GM21528 (cell line): ENCODE results near the gene MAMDC4.

ENCODE experiments used
- ATAC-seq: cut with Tn5 transposase; IDR thresholded peaks from one replicate; pipeline ENCODE4 v1.9.1; 2021; ENCODE audit warnings: mild to moderate bottlenecking, moderate library complexity; ENCODE audit not compliant: unreplicated experiment, low FRiP score

Gene MAMDC4

DNA sequence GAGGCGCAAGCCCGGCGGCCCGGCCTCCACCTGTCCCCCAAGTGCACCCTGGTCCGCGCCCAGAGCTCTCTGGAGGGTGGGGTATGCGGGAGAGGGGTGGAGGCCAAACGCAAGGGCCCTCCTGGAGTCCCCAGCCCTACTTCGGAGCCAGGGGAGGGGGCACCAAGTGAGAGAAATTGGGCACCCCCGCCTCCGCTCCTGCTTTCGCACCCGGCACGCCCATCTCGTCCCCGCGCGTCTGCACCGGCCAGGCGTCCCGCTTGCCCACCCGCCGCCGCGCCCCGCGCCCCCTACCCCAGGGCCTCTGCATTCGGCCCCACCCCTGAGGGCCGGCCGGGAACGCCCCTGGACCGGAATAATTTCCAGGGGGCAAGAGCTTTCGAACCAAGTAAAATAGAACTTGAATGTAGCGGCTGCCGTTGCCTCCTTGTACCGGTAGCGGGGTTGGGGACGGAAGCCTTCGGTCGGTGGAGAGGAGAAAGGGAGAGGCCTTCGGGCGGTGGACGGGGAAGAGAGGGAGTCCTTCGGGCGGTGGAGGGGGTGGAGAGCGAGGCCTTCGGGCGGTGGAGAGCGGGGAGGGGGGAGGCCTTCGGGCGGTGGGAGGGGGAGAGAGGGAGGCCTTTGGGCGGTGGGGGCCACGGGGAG, 3.6 kb upstream of the MAMDC4 start:
- no peak for ATAC-seq

DNA sequence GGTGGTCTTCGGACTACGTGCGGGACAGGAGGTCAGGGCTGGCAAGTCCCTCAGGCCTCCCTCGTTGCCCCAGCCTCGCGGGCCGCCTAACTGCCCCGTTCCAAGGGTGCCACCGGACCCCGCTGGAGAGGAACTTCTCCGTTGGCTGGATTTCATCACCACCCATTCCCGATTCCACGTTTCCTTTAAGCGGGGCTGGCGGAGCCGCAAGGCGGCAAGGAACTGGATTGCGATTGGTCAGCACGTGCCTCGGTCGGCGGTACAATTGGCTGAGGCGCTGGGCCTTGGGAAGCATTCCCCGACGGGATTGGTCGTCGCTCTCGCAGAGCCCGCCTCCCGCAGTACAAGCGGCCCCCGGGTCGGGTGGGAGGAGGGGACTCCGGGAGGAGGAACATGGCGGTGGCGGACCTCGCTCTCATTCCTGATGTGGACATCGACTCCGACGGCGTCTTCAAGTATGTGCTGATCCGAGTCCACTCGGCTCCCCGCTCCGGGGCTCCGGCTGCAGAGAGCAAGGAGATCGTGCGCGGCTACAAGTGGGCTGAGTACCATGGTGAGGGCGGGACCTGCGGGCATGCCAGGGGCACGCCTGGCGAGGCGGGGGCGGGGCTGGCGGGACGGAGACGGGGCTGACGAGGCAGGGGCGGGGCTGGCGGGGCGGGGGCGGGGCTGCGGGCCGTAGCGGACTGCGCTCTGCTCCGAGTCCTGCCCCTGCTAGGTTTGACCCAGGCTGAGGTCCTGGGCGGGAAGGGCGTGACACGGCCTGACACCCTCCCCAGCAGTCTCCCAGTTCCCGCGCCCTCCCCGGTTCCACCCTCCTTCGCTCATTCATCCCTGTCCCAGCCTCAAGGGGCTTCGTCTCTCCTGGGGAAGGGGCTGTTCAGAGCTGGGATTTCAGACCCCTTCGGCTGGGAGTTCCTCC, 2.8 kb upstream of the MAMDC4 start, which contains the start of gene PHPT1:
PHPT1 (plus strand) TSS at position 372 of the 922 bp plus-strand sequence; CDS start at position 394, 22 bp downstream.
- peak; percentile 68 for ATAC-seq

DNA sequence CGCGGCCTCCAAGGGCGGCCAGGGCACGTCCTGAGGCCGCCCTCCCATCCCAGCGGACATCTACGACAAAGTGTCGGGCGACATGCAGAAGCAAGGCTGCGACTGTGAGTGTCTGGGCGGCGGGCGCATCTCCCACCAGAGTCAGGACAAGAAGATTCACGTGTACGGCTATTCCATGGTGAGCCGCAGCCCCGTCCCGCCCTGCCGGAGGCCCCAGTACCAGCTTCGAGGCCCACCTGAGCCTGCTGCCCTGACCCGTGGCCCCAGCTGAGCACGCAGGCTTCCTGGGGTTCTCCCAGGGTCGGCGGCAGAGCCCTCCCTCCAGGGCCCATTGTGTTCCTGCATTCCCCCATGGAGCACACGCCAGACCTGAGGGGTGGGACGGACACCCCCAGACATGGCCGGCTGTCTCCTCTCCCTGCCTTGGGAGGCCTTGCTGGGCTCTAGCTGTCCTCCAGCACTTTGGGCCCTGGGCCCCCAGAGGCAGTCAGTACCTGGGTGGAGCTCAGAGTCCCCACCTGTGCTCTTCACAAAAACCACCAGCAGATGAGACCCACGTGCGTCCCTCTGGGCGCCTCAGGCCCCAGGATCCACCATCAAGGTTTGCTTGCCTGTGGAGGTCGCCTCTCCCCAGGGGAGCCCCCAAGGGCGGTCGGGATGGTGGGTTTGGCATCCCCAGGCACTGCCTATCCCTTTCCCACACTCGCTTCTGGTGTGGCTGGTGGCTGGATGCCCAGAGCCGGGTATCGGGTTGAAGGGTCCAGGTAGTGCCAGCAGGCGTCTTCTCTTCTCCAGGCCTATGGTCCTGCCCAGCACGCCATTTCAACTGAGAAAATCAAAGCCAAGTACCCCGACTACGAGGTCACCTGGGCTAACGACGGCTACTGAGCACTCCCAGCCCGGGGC, 1.9 kb upstream of the MAMDC4 start:
- no peak for ATAC-seq

DNA sequence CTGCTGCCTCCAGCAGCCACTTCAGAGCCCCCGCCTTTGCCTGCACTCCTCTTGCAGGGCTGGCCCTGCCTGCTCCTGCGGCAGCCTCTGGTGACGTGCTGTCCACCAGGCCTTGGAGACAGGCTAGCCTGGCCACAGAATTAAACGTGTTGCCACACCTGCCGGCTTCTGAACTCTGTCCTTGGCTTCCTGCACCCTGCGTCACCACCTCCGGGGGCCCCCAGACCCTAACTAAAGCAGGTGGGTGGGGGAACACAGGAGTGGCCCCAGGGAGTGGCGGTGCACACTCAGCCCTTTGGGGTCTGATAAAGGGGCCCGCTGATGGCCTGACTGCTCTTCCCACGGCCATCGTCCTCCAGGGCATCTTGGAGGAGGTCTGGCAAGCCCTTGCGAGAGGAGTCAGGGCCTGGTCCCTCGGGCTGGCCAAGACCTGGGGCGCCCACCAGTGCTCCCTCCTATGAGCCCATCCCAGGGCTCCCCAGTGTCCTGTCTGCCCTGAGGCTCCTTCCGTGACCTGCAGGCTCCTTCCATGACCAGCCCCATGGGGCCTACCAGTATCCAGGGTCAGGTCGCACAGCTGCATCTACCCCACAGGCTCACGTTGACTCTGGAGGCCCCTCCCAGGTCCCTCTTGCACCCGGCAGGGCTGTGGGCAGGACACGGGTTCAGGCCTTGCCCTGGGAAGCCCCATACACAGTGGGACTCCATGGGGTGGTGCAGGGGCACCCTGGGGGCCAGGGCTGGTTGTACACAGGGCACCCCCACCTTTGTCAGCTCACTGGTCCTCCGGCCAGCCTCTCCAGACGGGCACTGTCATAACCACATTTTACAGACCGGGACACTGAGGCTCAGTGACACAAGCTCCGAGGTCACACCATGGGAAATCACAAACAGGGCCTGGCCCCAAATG, 1.0 kb upstream of the MAMDC4 start:
- no peak for ATAC-seq

DNA sequence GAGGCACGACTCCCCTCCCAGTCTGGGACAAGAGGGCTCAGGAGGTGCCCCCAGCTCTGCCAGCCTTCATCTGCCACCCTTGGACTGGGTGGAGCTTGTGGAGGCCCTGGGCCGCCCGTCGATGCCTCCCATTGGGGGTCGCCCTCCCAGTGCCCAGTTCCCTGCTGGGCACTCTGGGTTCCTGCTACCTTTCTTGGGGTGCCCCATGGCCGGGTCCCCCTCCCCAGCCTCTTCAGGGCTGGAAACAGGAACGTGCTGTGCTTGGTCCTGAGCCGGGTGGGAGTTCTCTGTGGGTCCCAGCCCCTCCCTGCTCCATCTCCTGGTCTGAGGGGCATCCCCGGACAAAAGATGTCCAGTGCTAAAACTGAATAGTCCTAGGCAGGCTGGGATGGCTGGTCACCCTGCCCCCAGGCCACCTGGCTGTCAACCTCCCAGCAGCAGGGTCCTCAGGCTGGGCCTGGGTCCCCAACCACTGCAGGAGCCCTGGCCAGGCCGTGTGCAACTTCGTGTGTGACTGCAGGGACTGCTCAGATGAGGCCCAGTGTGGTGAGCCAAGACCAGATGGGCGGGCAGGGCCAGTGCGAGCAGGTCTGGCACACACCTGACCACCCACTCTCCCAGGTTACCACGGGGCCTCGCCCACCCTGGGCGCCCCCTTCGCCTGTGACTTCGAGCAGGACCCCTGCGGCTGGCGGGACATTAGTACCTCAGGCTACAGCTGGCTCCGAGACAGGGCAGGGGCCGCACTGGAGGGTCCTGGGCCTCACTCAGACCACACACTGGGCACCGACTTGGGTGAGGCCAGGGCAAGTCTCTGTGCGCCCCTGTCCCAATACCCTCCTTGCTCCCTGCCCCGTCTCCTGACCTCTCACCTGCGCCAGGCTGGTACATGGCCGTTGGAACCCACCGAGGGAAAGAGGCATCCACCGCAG, 784 bp downstream of the MAMDC4 start:
- no peak for ATAC-seq

DNA sequence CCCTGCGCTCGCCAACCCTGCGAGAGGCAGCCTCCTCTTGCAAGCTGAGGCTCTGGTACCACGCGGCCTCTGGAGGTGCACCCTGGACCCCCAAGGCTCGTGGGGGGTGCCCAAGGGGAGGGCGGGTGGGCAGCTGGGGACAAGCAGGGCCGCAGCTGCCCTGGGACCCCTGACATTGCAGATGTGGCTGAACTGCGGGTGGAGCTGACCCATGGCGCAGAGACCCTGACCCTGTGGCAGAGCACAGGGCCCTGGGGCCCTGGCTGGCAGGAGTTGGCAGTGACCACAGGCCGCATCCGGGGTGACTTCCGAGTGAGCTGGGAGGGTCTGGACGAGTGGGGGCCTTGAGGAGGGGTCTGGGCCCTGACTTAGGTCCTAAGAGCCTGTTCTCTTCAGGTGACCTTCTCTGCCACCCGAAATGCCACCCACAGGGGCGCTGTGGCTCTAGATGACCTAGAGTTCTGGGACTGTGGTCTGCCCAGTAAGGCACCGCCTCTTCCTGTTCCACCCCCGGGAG, 1.5 kb downstream of the MAMDC4 start:
- no peak for ATAC-seq

DNA sequence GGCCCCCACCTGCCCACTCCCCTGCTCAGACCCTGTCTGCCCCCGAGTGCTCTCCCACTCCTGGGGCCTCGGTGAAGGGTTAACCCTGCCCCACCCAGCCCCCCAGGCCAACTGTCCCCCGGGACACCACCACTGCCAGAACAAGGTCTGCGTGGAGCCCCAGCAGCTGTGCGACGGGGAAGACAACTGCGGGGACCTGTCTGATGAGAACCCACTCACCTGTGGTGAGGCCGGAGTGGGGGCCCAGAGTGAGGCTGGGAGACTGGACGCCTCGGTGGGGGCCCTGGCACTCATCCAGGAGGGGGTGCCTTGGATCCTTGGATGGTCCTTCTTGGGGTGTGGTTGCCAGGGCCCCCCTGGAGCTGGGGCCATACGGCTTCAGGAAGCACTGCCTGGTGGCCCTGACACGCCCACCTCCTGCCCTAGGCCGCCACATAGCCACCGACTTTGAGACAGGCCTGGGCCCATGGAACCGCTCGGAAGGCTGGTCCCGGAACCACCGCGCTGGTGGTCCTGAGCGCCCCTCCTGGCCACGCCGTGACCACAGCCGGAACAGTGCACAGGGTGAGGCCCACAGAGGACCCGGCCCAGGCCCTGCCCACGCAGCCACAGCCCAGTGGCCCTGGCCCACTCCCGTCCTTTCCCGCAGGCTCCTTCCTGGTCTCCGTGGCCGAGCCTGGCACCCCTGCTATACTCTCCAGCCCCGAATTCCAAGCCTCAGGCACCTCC, 2.1 kb downstream of the MAMDC4 start:
- no peak for ATAC-seq

DNA sequence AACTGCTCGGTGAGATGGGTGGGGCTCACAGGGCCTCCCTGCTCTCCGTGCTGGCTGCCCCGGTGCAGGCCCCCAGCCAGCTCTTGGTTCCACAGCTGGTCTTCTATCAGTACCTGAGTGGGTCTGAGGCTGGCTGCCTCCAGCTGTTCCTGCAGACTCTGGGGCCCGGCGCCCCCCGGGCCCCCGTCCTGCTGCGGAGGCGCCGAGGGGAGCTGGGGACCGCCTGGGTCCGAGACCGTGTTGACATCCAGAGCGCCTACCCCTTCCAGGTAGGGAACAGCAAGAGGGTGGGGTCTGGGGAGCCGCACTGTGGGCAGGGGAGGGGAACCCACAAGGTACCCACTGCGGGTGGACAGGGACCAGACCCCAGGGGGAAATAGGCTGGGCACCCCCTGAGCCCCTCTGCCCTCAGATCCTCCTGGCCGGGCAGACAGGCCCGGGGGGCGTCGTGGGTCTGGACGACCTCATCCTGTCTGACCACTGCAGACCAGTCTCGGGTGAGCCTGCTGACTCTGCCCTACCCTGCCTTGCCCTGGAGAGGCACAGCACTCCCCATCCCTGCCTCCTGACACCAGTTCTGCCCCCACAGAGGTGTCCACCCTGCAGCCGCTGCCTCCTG, 2.8 kb downstream of the MAMDC4 start:
- no peak for ATAC-seq

DNA sequence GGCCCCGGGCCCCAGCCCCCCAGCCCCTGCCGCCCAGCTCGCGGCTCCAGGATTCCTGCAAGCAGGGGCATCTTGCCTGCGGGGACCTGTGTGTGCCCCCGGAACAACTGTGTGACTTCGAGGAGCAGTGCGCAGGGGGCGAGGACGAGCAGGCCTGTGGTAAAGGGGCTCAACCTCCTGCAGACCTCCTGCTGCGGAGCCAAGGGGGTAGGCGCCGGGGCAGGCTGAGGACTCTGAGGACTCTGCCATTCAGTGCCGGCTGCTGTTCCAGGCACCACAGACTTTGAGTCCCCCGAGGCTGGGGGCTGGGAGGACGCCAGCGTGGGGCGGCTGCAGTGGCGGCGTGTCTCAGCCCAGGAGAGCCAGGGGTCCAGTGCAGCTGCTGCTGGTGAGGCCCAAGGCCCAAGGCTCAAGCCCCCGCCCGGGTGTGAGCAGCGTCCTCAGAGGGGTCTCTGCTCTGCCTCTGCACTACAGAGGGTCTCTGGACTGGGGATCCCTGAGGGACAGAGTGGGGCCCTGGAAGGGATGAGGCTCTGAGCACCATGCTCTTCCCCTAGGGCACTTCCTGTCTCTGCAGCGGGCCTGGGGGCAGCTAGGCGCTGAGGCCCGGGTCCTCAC, 3.4 kb downstream of the MAMDC4 start:
- ATAC-seq = no peak

DNA sequence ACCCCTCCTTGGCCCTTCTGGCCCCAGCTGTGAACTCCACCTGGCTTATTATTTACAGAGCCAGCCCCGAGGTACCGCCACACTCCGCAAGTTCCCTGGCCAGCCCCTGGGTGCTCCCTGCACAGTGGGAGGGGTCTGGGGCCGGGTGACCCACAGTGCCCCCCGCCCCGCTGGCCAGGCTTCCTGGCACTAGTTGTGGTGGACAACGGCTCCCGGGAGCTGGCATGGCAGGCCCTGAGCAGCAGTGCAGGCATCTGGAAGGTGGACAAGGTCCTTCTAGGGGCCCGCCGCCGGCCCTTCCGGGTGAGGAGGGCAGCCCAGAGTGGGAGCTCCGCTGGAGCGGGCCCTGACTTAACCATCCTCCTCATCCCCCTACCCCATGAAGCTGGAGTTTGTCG, 3.9 kb downstream of the MAMDC4 start:
- ATAC-seq = no peak

DNA sequence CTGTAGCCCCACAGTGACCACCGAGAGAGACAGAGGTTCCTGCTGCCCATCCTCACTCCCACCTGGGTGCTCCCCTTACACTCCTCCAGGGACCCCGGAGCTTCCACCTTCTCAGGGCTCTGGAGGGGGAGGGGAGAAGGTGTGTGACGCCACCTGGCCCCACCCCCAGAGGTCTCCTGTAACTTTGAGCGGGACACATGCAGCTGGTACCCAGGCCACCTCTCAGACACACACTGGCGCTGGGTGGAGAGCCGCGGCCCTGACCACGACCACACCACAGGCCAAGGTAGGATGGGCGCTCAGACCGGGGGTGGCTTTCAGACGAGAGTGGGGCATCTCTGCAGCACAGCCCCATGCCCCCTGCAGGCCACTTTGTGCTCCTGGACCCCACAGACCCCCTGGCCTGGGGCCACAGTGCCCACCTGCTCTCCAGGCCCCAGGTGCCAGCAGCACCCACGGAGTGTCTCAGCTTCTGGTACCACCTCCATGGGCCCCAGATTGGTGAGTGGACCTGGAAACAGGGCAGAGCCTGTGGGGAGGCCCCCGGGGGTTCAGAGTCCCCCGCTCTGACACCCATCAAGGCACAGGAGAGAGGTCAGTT, 4.5 kb downstream of the MAMDC4 start:
- ATAC-seq = no peak

DNA sequence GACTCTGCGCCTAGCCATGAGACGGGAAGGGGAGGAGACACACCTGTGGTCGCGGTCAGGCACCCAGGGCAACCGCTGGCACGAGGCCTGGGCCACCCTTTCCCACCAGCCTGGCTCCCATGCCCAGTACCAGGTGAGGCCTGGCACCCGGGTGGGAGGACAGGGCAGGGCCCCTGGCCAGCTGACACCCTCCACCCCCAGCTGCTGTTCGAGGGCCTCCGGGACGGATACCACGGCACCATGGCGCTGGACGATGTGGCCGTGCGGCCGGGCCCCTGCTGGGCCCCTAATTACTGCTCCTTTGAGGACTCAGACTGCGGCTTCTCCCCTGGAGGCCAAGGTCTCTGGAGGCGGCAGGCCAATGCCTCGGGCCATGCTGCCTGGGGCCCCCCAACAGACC, 5.0 kb downstream of the MAMDC4 start:
- no peak for ATAC-seq

DNA sequence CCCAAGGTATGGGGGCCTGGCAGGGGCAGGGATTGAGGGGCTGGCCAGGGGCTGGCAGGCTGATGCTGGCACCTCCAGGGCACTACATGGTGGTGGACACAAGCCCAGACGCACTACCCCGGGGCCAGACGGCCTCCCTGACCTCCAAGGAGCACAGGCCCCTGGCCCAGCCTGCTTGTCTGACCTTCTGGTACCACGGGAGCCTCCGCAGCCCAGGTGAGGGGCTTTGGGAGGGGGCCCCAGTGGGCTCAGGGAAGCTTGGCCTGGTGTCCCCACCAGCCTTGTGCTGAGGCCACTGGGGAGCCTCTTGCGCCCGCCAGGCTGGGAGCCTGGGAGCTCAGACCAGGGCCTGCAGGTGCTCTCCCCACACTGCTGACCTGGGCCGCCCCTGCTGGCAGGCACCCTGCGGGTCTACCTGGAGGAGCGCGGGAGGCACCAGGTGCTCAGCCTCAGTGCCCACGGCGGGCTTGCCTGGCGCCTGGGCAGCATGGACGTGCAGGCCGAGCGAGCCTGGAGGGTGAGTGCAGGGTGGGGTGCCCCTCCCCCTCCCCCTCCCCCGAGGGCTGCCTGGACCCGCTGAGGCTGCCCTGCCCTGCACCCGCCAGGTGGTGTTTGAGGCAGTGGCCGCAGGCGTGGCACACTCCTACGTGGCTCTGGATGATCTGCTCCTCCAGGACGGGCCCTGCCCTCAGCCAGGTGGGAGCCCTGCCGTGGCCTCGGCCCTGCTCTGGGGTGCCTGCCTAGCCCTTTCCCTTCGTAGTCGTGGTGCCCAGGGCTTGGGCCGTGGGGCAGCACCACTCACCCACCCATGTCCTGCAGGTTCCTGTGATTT, 5.7 kb downstream of the MAMDC4 start:
- ATAC-seq = no peak

DNA sequence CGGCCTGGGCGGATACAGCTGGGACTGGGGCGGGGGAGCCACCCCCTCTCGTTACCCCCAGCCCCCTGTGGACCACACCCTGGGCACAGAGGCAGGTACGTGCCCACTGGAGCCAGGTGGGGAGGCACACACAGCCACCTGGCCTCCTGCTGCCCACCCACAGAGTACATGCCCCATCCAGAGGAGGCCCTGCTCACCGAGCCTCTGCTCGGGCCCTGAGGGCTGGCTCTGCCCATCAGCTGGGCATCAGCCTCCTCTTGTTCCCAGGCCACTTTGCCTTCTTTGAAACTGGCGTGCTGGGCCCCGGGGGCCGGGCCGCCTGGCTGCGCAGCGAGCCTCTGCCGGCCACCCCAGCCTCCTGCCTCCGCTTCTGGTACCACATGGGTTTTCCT, 6.3 kb downstream of the MAMDC4 start:
- no peak for ATAC-seq

DNA sequence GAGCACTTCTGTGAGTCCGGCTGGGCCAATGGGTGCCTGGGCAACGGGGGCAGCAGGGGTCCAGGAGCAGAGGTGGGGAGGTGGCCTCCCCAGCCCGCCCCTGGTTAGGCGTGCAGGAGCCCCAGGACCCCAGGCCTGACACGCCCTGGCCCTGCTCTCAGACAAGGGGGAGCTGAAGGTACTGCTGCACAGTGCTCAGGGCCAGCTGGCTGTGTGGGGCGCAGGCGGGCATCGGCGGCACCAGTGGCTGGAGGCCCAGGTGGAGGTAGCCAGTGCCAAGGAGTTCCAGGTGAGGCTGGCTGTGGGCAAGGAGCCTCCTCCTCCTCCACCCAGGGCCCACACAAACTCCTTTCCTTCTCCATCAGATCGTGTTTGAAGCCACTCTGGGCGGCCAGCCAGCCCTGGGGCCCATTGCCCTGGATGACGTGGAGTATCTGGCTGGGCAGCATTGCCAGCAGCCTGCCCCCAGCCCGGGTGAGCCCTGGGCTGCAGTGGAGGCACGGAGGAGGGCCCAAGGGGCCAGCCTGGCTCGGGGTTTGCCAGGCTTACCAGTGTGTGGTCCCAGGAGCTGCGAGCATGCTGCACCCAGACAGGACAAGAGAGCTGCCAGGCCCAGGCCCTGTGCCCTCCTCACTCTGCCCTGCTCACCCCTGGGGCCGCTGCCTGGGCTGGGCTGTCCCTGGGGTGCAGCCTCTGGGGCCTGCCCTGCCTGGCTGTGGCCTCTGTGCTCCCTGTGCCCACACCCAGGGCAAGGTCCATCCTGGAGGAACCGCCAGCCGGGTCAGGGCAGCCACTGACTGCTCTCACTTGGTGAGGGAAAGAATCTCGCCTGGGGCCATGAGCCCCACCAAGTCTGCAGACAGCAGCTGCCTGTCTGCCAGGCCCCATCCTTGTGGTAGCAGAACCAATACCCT, 7.0 kb downstream of the MAMDC4 start:
- ATAC-seq = no peak
